B cell (primary cell): Measurements from ENCODE around the gene PADI3.

Experiments used
- CTCF ChIP-seq: fragments of 200-600 bp; IDR thresholded peaks from one replicate; pipeline ENCODE4 v1.8.0; 2022; ENCODE audit warnings: antibody characterized with exemption, mild to moderate bottlenecking
- EZH2 ChIP-seq: IDR thresholded peaks from 2 replicates; pipeline ENCODE4 v1.6.1; 2012; ENCODE audit warnings: borderline replicate concordance, low read depth, mild to moderate bottlenecking, moderate library complexity, low read length; ENCODE audit not compliant: insufficient read depth, poor library complexity, severe bottlenecking

- TF ChIP-seq CTCF (no peak), EZH2 (no peak)
Measured at GRCh38 chr1:17289721-17290120, 40.8 kb downstream of the PADI3 start.
